ENCODE data around the gene TREH. TPM values are rescaled to one million over a fixed set of nuclear protein-coding genes. Genes with fewer than 3 reads are reported as not detected.

Gene TREH, protein sequence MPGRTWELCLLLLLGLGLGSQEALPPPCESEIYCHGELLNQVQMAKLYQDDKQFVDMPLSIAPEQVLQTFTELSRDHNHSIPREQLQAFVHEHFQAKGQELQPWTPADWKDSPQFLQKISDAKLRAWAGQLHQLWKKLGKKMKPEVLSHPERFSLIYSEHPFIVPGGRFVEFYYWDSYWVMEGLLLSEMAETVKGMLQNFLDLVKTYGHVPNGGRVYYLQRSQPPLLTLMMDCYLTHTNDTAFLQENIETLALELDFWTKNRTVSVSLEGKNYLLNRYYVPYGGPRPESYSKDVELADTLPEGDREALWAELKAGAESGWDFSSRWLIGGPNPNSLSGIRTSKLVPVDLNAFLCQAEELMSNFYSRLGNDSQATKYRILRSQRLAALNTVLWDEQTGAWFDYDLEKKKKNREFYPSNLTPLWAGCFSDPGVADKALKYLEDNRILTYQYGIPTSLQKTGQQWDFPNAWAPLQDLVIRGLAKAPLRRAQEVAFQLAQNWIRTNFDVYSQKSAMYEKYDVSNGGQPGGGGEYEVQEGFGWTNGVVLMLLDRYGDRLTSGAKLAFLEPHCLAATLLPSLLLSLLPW
- not detected in 5 replicates for total RNA-seq (2022; extraction: Qiagen RNA extraction)

DNA sequence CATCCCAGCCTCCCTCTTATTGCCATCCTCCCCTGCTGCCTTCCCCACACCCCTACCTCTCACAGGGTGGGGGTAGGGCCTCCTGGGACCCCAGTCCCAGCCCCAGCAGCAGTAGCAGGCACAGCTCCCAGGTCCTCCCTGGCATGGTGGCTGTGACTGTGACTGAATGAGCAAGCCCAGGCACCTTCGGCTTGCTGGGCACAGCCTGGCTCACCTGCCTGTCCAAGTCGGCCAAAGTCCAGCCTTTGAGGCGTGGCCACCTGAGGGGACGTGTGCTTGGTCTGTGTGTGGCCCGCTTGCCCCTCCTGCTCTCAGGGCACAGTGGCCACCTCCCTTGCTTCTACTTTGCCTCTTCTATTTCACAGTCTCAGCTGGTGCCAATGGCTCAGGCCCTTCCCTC, at the start of gene TREH:
Gene TREH, minus strand, starts transcription at position 168 of the 400 bp plus-strand sequence. Its CDS starts 23 bp downstream, at position 145.

DNA sequence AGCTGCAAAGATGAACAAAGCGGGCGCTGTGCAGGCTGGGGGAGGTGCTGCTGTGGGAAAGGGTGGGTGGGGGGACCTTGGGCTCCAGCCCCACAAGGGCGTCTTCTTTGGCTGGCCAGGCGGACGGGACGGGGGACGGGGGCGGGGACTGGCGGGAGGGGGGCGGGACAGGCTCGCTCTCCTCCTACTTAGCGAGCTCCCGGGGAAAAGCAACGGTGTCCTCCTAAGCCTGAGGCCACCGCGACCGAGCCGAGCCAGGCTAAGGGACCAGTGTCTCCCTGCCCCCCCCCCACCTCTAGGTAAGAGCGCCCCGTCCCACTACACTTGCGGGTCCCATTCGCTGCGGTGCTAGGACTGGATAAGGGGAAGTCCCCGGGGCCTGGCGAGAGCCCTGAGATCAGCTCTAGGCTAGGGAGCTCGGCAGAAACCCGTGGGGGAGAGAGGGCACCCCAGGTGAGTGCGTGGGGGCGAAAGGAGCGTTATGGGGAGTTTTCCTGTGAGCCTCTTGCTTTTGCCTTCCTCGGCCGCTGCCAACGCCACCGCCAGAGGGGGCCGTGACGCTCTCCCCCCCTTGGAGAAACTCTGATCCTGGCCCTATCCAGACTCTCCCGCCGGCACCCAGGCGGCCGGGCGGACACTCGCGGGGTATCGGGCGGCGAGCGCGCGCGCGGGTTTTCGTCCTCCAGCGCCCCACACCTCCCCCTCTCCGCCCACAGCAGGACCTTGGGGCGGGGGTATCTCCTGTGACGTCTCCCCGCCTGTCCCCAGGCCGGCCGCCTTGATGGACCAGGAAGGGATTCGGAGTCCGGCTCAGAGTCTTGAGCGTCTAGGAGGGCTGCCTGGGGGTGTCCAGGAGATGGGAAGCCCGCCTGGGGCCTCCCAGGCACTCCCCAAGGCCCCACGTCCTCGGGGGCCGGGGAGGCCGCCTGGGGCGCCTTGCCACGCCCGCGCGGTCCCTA, 71.8 kb downstream of the TREH start, which contains the start of gene PHLDB1:
Gene PHLDB1, plus strand, starts transcription at position 215 of the 959 bp plus-strand sequence. CDS start 6,222 bp downstream, outside the sequence.

Other genes starting within 250 kb of the TREH start
- 11.4 to 15.1 TPM (median 13.5 TPM) in 5 replicates for gene KMT2A, start 243.2 kb downstream of the TREH start, total RNA-seq (2022; extraction: Qiagen RNA extraction)
- gene TTC36, start 152.2 kb downstream of the TREH start, total RNA-seq (2022; extraction: Qiagen RNA extraction), result not detected in 5 replicates
- 0.17 to 0.88 TPM (median 0.44 TPM) in 5 replicates for gene TMEM25, start 148.5 kb downstream of the TREH start, total RNA-seq (2022; extraction: Qiagen RNA extraction)
- 15.0 to 19.3 TPM (median 17.4 TPM) in 5 replicates for gene IFT46, start 113.7 kb downstream of the TREH start, total RNA-seq (2022; extraction: Qiagen RNA extraction)
- gene ARCN1, start 107.2 kb downstream of the TREH start, total RNA-seq (2022; extraction: Qiagen RNA extraction), result 85.6 to 100.0 TPM (median 87.1 TPM) in 5 replicates
- gene PHLDB1, start 72.0 kb downstream of the TREH start, total RNA-seq (2022; extraction: Qiagen RNA extraction), result 7.8 to 10.3 TPM (median 9.1 TPM) in 5 replicates
- 20.8 to 32.4 TPM (median 21.6 TPM) in 5 replicates for gene DDX6, start 111.5 kb upstream of the TREH start, total RNA-seq (2022; extraction: Qiagen RNA extraction)
- gene CXCR5, start 204.2 kb upstream of the TREH start, total RNA-seq (2022; extraction: Qiagen RNA extraction), result 0.07 to 0.13 TPM (median 0.11 TPM) in 5 replicates
- gene BCL9L, start 246.3 kb upstream of the TREH start, total RNA-seq (2022; extraction: Qiagen RNA extraction), result 81.3 to 173 TPM (median 148 TPM) in 5 replicates